Activated naive CD4-positive, alpha-beta T cell treated with anti-CD3 and anti-CD28 coated beads, Interleukin-2, amount 50 U/mL, for 72 hours (primary cell): ENCODE measurements around the gene GRK2. TPM values are rescaled to one million over a fixed set of nuclear protein-coding genes. Genes with fewer than 3 reads are reported as not detected.

ENCODE experiments used
- ATAC-seq, 2 donors: fragments of 150-1000 bp; cut with Tn5 transposase; 2 replicates each; pipeline ENCODE4 v1.10.0; 2021; ENCODE audit warnings: mild to moderate bottlenecking in 2 of 2, moderate library complexity in 2 of 2
- DNase-seq, 2 donors: peaks; one replicate each; pipeline ENCODE4 v3.0.0; 2021 to 2022; ENCODE audit warnings: low spot score in 2 of 2
- H3K27ac Mint-ChIP-seq, 2 donors: one replicate each; pipeline ENCODE4 v1.8.0; 2022; ENCODE audit warnings: mild to moderate bottlenecking in 2 of 2, mixed read lengths in 2 of 2
- H3K36me3 Mint-ChIP-seq, 2 donors: one replicate each; pipeline ENCODE4 v1.8.0; 2022; ENCODE audit warnings: mixed read lengths in 2 of 2
- H3K9me3 Mint-ChIP-seq, 2 donors: one replicate each; pipeline ENCODE4 v1.8.0; 2022; ENCODE audit warnings: mixed read lengths in 2 of 2
- total RNA-seq, 2 donors: library from RNA; stranded (reverse); gene quantifications; one replicate each; pipeline ENCODE4 v1.2.3, GENCODE V29; 2022

Gene GRK2
- total RNA-seq, 2 donors from 2014 or later = 289 to 376 TPM

DNA sequence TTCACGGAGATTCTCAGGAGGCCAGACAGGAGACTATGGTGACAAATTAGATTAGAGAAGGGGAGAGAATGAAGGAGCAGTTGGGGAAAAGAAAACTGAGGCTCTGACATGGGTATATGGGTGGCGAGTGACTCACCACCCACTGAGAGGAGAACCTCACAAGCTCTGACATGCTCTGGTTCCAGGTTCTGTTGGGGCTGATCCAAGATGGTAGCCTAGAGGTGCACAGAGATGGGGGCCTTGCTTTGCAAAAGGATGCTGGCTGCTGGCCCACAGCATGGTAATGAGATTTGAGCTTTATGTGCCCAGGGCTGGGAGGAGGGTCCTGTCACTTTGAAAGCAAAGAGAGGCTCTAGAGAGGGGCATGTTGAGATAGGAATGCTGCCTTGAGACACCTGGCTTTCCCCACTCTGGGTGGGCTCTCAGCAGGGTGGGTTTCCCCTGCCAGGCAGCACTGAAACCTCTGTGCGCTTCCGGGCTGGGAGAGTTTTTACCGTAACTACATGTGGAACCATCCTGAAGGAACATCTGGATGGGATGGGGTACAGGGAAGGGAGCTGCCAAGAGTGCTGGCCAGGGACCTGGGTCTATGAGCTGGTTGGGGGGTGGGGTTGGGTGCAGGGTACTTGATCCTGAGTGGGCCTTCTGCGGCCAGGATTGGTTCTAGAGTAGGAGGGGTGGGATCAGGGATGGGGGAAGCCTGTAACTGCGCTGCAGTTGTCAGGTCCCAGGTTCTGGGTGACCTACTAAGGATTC, 1.2 kb upstream of the GRK2 start:
- Mint-ChIP-seq H3K36me3 (peaks cover 30 to 40% of the 10 kb centered on the region in 2 donors), H3K27ac (peak overlapping the region; percentile 89), H3K9me3 (no peaks in the 10 kb centered on the region)
- ATAC-seq (peak; percentile 7 to 10), DNase-seq (no peak)

DNA sequence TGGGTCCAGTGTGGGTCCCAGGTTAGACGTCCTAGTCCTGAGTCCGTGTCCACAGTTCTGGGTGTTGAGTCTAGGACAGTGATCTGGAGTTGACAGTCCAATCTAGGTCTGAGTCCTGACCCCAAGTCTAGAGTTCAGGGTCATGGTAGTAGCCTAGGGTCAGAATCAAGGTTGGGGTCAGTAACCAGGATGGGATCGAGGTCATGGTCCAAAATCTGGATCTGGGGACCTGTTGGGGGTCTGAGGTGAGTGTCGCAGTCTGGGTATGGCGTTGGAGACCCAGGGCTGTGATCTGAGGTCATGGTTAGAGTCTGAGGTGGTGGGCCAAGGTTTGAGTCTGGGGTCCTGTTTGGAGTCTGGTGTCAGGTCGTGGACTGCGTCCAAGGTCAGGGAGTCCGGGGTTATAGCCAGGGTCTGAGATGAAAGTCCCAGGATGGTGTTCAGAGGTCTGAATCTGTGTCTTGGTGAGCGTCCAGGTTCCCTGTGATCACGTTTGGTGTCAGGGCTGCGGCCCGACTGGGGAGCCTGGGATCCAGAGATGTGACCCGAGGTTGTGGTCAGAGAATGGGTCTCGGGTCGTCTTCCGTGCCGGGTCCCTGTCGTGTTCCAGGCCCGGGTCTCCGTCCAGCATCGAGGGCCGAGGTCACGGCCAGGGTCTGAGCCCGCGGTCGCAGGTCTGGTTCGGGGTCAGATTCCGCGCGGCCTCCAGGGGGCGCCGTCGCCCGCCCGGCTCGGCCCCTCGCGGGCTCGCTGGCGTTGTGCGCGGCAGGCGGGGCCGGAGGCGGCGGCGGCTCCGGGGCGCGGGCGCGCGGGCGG, 432 bp upstream of the GRK2 start:
- DNase-seq = peak; percentile 84 to 90
- peak; percentile 18 to 44 for ATAC-seq
- H3K27ac Mint-ChIP-seq = peak overlapping the region; percentile 89
- H3K36me3 Mint-ChIP-seq = peaks cover 38 to 48% of the 10 kb centered on the region in 2 donors
- no peaks in the 10 kb centered on the region for H3K9me3 Mint-ChIP-seq

DNA sequence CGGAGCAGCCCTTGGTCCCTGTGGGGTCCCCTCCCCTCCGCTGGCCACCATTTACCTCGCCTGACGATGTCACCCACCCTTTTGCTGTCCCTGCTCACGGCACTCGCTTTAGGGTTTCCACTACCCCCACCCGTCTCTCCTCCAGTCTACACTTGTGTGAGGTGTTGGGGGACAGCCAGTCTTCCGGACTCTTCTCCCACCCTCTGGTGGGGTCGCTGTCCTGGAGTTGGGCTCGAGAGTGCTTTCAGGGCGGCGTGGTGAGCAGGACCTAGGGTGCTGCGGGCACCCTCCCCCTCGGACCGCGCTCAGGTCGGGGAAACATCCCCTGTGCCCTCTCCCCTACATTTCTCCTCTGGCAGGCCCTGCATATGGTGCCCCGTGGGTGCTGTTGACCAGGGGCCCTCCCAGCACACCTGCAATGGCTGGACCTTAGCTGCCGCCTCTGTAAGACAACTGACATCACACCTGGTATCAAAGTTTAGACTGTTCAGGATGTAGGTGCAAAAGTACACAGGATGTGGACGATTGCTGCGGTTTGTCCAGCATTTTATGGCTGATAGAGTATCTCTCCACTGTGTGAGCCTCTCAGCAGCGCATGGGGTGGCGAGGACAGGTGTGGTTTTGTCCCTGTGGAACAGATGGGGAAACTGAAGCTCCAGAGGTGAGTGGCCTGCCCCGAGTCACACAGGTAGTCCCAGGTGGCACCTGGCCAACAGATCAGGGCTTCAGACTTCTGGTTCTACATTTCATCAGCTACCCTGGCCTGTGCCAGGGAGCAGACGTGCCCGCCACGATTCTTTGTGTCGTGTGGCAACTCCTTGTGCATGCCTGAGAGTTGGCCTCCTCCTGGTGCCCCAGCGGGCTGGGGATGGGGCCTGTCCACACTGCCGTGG, 1.2 kb downstream of the GRK2 start:
- Mint-ChIP-seq H3K36me3 (peaks cover 48 to 62% of the 10 kb centered on the region in 2 donors), H3K9me3 (no peaks in the 10 kb centered on the region), H3K27ac (peak overlapping the region; percentile 95 to 97)
- ATAC-seq (no peak), DNase-seq (no peak)

DNA sequence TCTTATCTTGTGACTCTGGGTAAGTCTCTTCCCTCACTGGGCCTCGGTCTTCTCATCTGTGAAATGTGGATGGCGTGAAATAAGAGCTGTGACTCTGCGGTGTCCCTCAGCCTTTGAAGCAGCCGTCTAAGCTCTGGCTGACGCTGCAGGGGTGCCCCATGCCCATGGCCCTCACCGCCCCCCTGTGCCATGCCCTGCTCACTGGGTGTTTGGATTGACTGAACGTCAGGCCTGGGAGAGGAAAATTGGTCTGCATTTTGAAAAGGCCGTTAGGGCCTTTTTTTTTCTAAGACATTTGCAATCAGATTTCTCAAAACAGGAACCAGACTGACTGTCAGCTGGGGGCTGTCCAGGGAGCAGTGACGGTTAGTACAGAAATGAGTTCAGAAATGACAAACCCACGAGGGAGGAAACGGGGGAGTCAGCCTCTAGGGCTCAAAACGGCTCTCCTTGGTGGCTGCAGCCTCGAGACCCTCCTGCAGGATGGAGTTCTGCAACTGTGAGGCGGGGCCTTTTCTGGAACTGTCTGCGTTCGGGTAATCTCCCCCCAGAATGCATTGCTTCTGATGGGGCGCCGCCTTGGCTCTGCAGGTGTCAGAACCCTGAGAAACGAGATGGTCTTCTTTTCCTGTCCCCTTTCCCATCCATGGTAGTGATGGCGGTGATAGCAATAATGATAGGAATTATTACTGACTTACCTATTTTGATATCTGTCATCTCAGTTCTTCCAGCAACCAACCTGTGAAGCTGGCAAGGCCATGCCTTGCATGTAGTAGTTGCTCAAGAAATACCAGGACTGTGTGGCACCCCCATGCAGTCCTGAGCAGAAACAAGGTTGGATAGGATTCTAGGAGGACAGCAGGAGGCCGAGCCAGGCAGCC, 2.0 kb downstream of the GRK2 start:
- H3K36me3 Mint-ChIP-seq = peaks cover 48 to 67% of the 10 kb centered on the region in 2 donors
- peak; percentile 61 to 79 for ATAC-seq
- H3K27ac Mint-ChIP-seq = peak overlapping the region; percentile 95 to 97

DNA sequence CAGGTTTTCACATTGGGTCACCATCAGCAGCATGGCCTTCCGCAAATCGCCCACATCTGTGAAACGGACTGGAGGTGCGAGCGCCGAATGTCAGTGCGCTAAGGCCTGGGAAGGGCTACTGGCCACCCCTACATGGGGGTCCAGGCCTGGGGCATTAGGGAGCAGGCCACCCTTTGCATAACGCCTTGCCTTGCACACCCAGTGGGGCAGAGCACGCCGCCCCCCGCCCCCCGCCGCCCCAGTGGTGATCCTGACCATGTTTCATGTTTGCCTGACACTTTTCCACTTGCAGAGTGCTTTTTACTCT, 2.6 kb downstream of the GRK2 start:
- ATAC-seq (no peak), DNase-seq (peak in 1 of 2 donors; percentile 58)
- H3K9me3 Mint-ChIP-seq = no peaks in the 10 kb centered on the region
- H3K27ac Mint-ChIP-seq = peak overlapping the region; percentile 50 to 97
- peaks cover 48 to 67% of the 10 kb centered on the region in 2 donors for H3K36me3 Mint-ChIP-seq

More for the DNA sequence above, 2.0 kb downstream of the GRK2 start:
- DNase-seq = peak; percentile 79 to 87
- no peaks in the 10 kb centered on the region for H3K9me3 Mint-ChIP-seq

DNA sequence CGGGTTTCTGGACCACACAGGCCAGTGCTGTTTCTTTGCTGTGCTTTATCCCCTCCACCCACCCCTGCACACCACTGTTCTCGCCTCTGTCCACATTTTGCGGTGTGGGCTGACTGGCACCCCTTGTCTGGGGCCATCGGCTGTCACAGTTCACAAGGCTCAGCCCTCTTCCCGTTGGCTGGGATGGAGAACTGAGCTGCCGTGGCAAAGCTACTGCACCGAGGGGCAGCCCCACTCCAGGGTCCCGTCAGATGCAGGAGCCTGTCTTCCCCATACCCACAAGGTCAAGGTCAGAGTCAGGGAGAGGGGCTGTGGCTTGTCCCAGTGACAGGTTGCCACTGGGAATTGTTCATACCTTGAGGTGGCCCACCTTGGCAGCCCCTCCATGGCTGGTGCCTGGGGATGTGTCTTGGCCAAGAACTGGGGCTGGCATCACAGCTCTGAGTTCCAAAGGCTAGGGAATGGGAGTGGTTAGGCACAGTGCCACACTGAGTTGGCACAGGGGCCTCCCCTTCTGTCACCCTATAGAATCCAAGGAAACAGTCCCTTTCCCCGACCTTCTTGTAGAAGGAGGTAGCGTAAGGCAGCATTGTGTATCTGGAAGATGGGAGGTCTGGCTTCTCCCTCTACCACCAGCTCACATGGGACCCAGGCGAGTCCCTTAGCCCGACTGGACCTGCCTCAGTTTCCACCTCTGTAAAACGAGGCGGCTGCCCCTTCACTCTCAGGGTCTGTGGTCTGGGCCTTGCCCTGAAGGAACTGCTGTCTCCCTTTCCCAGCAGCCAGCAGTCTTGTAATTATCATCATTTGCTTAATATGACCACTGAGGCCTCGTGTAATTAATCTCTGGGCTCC, 3.4 kb downstream of the GRK2 start:
- H3K27ac Mint-ChIP-seq = peak overlapping the region; percentile 89 to 97
- ATAC-seq = peak in 1 of 2 donors; percentile 25
- H3K36me3 Mint-ChIP-seq = peaks cover 48 to 71% of the 10 kb centered on the region in 2 donors
- DNase-seq = peak in 1 of 2 donors; percentile 83
- H3K9me3 Mint-ChIP-seq = no peaks in the 10 kb centered on the region

DNA sequence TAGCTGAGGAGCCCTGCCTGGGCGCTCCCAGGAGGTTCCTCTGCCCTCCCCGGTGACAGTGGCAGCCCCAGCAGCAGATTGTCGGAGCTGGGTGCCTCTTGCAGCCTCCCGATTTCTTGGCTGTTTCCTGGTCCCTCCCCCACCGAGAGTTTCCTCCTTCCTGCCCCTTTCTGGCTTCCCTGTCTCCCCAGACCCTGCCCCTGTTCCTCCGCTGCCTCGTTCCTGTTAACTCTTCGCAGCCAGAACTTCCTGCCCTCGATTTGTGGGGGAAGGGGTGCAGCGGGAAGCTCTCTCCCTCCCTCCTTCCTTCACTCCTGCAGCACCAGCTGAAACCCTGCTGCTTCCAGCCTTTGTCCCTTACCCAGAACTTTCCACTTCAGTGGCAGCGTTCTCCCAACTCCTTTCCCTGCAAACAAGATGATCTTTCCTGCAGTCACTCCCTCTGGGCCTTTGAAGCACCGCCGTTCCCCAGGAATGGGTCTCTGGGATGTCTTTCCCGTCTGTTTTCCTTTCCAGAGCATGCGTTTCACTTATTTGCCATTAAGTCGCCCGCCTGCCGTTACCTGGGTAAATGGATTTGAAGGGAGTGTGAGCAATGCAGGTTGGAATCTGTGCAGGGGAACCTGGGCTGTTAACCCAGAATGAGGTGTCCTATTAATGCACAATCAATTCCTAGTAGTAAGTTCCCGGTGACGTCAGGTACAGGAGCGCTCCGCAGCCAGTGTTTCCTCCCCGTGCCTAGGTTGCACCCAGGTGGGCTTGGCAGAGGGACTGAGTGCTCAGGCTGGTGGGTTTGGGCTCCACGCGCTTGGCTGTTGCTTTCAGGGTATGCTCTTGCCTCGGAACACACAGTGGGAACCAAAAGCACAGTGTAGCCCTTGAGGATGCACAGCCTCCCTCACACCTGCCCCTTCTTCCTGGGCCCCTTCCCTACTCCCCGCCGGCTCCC, 4.3 kb downstream of the GRK2 start:
- H3K36me3 Mint-ChIP-seq = peaks cover 48 to 69% of the 10 kb centered on the region in 2 donors
- H3K27ac Mint-ChIP-seq = peak overlapping the region; percentile 89 to 97
- no peak for DNase-seq

DNA sequence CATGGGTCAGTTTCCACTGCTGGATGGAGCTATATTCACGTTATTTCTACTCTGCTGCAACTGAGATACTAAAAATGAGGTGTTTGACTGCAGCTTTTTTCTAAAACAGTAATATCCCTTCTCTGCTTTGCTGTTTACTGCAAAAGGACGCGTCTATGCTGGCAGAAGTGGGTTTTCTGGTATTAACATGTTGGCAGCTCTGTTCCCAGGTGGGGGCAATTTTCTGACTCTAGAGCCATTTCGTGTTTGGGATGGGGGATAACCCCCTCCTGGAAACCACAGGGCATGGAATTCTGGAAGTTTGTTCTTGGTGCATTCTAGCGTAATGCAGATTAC, 4.9 kb downstream of the GRK2 start:
- H3K9me3 Mint-ChIP-seq = no peaks in the 10 kb centered on the region
- peak overlapping the region; percentile 89 to 97 for H3K27ac Mint-ChIP-seq
- H3K36me3 Mint-ChIP-seq = peaks cover 48 to 65% of the 10 kb centered on the region in 2 donors
- DNase-seq (no peak), ATAC-seq (no peak)

More for the DNA sequence above, 4.3 kb downstream of the GRK2 start:
- H3K9me3 Mint-ChIP-seq = no peaks in the 10 kb centered on the region
- no peak for ATAC-seq

DNA sequence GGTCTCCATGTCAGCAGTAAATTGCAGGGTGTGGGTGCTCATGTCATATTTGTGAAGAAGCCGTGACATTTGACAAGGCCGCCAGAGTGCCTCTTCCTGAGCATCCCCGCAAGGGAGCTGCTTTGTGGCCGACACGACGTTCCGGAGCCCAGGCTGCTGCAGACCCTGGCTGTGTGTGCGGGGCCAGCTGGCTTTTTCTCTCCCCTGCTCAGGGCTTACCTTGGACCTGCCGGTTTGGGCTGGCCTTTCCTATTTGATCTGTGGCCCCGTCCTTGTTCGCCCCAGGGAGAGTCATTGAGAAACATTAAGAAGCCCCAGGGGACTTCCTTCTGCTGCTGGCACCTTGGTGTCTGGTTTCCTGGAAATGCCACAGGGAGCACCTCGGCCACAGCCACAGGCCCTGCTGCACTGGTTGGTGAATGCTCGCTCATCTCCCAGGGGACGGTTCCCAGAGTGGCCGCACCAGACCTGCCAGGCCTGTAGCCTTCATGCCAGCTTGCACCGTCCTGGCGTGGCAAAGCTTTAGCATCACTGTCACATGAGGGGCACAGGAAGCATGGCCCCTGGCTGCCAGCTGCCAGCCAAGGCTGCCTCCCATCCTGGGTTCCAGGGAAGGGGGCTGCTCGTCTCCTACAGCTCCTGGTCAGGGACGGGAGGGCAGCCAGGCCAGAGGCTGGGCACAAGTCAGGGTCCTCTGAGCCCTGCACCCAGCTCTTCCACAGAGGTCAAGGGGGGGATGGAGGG, 5.4 kb downstream of the GRK2 start:
- ATAC-seq (peak; percentile 14 to 53), DNase-seq (peak in 1 of 2 donors; percentile 89)
- Mint-ChIP-seq H3K36me3 (peaks cover 48 to 68% of the 10 kb centered on the region in 2 donors), H3K27ac (peak overlapping the region; percentile 89 to 97), H3K9me3 (no peaks in the 10 kb centered on the region)

DNA sequence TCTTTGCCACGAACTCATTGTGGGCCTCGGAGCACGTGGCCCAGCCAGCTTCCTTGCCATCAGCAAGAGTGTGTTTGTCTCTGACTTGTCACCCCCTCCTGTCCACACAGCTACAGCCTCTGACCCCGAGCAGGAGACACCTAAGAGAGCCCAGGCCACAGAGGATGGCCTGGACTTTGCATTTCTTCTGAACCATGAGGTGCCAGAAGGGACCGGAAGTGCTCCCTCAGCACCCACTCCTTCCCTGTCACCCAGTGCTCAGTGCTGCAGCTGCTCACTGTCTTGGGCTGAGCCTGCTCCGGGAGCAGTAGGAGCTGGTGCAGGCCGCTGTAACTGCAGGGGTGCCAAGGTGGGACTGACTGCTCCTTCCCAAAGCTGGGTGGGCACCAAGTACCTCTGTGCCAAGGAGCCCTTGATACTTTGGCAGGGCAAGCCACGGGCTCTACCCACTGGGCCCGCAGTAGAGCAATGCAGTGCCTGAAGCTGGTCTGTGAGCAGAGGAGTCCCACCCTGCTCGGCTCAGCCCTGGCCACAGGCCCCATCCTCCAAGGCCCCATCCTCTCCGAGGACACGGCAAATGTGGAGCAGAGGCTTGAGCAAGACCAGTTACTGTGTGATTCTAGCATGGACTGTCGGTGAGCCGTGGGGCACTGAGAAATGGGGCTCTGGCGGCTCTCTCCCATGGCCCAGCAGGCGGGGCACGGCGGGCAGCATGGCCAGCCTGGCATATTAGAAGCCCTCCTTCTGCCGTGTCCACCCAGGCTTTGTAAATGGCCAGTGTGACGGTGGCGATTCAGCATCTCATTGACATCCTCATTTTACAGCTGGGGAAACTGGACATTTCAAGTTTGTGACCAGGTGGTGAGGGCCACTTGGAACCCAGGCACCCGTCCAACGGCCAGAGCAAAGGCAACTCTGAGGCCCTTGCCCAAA, 6.3 kb downstream of the GRK2 start:
- DNase-seq = peak in 1 of 2 donors; percentile 69

DNA sequence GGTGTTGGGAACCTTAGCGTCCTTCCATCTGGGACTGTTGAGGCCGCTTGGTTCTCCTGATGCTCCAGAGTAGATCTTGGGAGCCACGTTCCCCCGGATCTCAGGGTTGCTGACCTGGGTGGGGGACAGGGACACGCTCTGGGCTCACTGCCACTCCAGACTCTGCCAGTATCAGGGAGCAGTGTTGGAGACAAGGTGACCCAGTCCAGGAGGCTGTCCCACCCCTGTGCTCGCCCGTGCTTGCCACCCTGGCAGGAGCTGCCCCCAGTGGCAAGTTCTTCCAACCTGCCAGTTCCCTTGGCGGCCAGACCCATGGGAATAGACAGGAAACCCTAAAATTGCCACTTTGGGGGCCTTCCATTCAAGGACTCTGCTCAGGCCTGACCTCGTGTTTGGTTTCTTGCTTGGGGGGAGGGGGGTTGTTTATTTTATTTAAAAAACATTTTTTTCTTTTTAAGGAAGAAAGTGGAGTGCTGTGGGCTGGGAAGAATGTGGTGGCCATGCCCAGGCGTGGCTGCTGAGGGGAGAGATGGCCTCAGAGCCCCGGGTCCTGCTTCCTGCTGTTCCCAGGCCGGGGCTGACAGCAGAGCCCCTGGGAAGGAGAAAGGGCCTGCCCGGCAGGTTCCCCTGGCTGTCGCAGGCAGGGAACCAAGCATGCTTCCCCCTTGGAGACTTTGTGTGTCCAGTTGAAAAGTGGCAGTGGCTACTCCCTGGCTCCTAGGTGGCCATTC, 7.2 kb downstream of the GRK2 start:
- H3K36me3 Mint-ChIP-seq = peaks cover 41 to 63% of the 10 kb centered on the region in 2 donors
- peak in 1 of 2 donors; percentile 54 for DNase-seq

More for the DNA sequence above, 6.3 kb downstream of the GRK2 start:
- Mint-ChIP-seq H3K36me3 (peaks cover 46 to 67% of the 10 kb centered on the region in 2 donors), H3K9me3 (no peaks in the 10 kb centered on the region), H3K27ac (peak overlapping the region; percentile 93 to 97)
- peak in 1 of 2 donors; percentile 16 for ATAC-seq

More for the DNA sequence above, 7.2 kb downstream of the GRK2 start:
- Mint-ChIP-seq H3K27ac (peak overlapping the region; percentile 93 to 97), H3K9me3 (no peaks in the 10 kb centered on the region)
- ATAC-seq = no peak
